Neural crest cell (in vitro differentiated cells): Measurements from ENCODE around the gene SLC4A11. TPM values are rescaled to one million over a fixed set of nuclear protein-coding genes. Genes with fewer than 3 reads are reported as not detected.
"Not testable (repeated sequence)": the region's sequence is repeated elsewhere in the genome, so short reads cannot be mapped to it uniquely, and the experiment has no call there.

Experiments
- DNase-seq: peaks from one replicate; pipeline ENCODE4 v3.0.0; 2021; ENCODE audit warnings: low read depth, mixed read lengths, low spot score
- H3K27ac Mint-ChIP-seq: one replicate; pipeline ENCODE4 v1.8.0; 2021; ENCODE audit warnings: mild to moderate bottlenecking, mixed read lengths; ENCODE audit not compliant: unreplicated experiment
- H3K27me3 Mint-ChIP-seq: 2 replicates; pipeline ENCODE4 v1.8.0; 2021; ENCODE audit warnings: low read depth, mild to moderate bottlenecking, mixed read lengths
- H3K36me3 Mint-ChIP-seq: 2 replicates; pipeline ENCODE4 v1.8.0; 2021; ENCODE audit warnings: low read depth, mild to moderate bottlenecking, mixed read lengths
- H3K4me1 Mint-ChIP-seq: 2 replicates; pipeline ENCODE4 v1.8.0; 2021; ENCODE audit warnings: mixed read lengths
- H3K4me3 Mint-ChIP-seq: one replicate; pipeline ENCODE4 v1.8.0; 2021; ENCODE audit warnings: mild to moderate bottlenecking, mixed read lengths
- H3K9me3 Mint-ChIP-seq: 2 replicates; pipeline ENCODE4 v1.8.0; 2021; ENCODE audit warnings: mixed read lengths
- total RNA-seq: library from RNA; stranded (reverse); gene quantifications from 2 replicates; pipeline ENCODE4 v1.2.1, GENCODE V29; 2021
- TF ChIP-seq, protein P1 (sequence below): fragments of 200-600 bp; sonication (generic); conservative IDR thresholded peaks from 2 replicates; pipeline ENCODE4 v1.5.0; 2021; ENCODE audit warnings: antibody characterized with exemption, mild to moderate bottlenecking

The SLC4A11 gene
- total RNA-seq, 1 donor from 2014 or later: 0.89 TPM

- no peak for DNase-seq
These were observed 16.1 kb downstream of the SLC4A11 start for GRCh38 chr20:3222635-3223600.

DNA sequence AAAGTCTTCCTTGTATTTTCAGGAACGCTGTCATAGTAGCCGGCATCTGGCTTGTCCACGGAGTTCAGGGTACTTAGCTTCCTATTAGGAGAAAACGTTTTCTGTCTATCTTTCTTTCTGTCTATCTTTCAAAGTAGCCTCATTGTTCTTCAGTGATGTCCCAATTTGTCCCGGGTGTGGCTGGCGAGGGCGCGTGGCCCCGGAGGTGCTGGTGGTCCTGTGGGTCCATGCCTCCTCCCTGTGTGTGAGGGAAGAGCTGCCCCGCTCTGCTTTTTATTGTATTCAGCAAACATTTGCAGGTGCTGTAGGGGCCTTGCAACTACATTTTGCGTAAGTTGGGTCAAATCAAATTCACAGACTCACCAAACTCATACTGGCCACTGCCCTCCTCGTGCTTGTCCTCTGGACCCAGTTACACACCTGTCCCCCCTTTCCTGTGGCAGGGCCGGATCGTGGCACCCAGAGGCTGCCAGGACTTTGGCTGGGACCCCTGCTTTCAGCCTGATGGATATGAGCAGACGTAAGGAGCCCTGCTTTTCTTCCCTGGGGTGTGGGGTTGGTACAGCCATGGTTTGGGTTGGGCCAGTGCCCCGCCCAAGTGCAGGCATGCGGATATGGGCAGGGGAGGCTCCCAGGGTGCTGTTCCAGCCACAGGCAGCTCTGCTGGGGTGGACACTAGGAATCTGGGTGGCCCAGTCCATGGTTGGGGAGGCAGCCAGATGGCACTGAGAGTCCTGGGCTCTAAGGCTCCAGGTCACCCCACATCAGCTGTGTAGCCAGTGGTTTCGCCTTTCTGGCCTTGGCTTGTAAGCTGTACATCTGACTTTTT, 17.4 kb downstream of the SLC4A11 start:
- no peak overlapping the region for H3K27ac Mint-ChIP-seq
- H3K27me3 Mint-ChIP-seq: no peaks in the 10 kb centered on the region
- no peak overlapping the region for H3K4me3 Mint-ChIP-seq
- no peaks in the 10 kb centered on the region for H3K4me1 Mint-ChIP-seq
- no peaks in the 10 kb centered on the region for H3K36me3 Mint-ChIP-seq
- H3K9me3 Mint-ChIP-seq: no peaks in the 10 kb centered on the region
- TF ChIP-seq, protein P1, sequence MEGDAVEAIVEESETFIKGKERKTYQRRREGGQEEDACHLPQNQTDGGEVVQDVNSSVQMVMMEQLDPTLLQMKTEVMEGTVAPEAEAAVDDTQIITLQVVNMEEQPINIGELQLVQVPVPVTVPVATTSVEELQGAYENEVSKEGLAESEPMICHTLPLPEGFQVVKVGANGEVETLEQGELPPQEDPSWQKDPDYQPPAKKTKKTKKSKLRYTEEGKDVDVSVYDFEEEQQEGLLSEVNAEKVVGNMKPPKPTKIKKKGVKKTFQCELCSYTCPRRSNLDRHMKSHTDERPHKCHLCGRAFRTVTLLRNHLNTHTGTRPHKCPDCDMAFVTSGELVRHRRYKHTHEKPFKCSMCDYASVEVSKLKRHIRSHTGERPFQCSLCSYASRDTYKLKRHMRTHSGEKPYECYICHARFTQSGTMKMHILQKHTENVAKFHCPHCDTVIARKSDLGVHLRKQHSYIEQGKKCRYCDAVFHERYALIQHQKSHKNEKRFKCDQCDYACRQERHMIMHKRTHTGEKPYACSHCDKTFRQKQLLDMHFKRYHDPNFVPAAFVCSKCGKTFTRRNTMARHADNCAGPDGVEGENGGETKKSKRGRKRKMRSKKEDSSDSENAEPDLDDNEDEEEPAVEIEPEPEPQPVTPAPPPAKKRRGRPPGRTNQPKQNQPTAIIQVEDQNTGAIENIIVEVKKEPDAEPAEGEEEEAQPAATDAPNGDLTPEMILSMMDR: no peak
- DNase-seq: no peak

More at GRCh38 chr20:3222635-3223600, 16.1 kb downstream of the SLC4A11 start:
- H3K9me3 Mint-ChIP-seq: no peaks in the 10 kb centered on the region
- H3K27ac Mint-ChIP-seq: no peak overlapping the region
- no peak overlapping the region for H3K4me3 Mint-ChIP-seq
- TF ChIP-seq, protein P1: no peak
- H3K36me3 Mint-ChIP-seq: no peaks in the 10 kb centered on the region
- no peaks in the 10 kb centered on the region for H3K4me1 Mint-ChIP-seq
- H3K27me3 Mint-ChIP-seq: no peaks in the 10 kb centered on the region

- H3K36me3 Mint-ChIP-seq: no peaks in the 10 kb centered on the region
- no peaks in the 10 kb centered on the region for H3K27me3 Mint-ChIP-seq
- DNase-seq: peak; percentile 75
- H3K4me3 Mint-ChIP-seq: no peak overlapping the region
- TF ChIP-seq, protein P1: peak; percentile 89
- H3K4me1 Mint-ChIP-seq: no peaks in the 10 kb centered on the region
- no peaks in the 10 kb centered on the region for H3K9me3 Mint-ChIP-seq
- no peak overlapping the region for H3K27ac Mint-ChIP-seq
These were observed 20.5 kb downstream of the SLC4A11 start for GRCh38 chr20:3218307-3218988.

DNA sequence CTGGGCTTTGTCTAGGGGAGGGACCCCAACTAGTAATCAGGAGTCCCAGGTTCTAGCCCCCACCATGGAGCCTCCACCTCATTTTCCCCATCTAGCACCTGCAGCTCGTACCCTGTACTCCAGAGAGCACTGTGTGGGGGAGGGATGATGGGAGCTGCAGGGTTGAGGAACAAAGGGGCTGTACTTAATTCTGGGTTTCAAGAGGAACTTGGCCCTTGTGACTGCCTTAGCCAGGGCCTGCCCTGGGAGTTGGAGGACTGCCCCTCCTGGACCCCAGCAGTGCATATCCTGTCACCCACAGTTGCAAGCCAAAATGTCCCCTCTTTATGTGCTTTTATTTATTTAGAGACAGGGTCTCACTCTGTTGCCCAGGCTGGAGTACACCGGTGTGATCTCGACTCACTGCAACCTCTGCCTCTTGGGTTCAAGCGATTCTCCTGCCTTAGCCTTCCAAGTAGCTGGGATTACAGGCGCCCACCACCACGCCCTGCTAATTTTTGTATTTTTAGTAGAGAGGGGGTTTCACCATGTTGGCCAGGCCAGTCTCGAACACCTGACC, 23.6 kb downstream of the SLC4A11 start:
- H3K36me3 Mint-ChIP-seq, H3K4me1 Mint-ChIP-seq, H3K27ac Mint-ChIP-seq, H3K27me3 Mint-ChIP-seq, DNase-seq, H3K9me3 Mint-ChIP-seq: not testable (repeated sequence)
- peak overlapping the region; percentile 23 for H3K4me3 Mint-ChIP-seq

DNA sequence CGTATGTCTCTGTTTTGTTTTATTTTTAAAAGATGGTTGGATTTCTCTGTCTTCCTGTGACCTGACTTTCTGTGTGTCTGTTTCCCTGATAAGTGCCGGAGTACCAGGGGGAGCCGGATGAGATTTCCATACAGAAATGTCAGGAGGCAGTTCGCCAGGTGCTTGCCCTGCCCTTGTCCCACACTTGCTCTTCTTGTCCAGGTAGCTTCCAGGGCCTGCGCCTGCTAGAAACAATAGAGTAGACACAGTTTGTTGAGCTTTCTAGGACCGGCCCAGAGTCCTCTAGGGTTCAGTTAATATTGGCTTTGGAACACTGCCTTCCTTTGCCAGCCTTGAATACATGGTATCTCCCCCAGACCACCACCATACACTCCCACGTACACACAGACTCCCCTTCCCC, 25.8 kb downstream of the SLC4A11 start:
- no peak overlapping the region for H3K4me3 Mint-ChIP-seq
- no peaks in the 10 kb centered on the region for H3K27me3 Mint-ChIP-seq
- TF ChIP-seq, protein P1: no peak
- no peaks in the 10 kb centered on the region for H3K9me3 Mint-ChIP-seq
- no peak overlapping the region for H3K27ac Mint-ChIP-seq
- H3K4me1 Mint-ChIP-seq: peaks cover 20% of the 10 kb centered on the region
- H3K36me3 Mint-ChIP-seq: no peaks in the 10 kb centered on the region
- DNase-seq: no peak
